HepG2 (cell line): ENCODE measurements around the gene TMEM184B. TPM values are rescaled to one million over a fixed set of nuclear protein-coding genes. Genes with fewer than 3 reads are reported as not detected.
A peak's percentile ranks its signal among the peaks of the same experiment; 100 is the strongest.

Source experiments
- AGO1 ChIP-seq: fragments of 200-400 bp; formaldehyde crosslinking; IDR thresholded peaks from 2 replicates; pipeline ENCODE4 v1.6.1; 2017; ENCODE audit warnings: mild to moderate bottlenecking, low read depth, low read length, moderate library complexity; ENCODE audit not compliant: poor library complexity, severe bottlenecking
- ATM ChIP-seq: fragments of 450-650 bp; IDR thresholded peaks from 2 replicates; pipeline ENCODE4 v1.7.1; 2017; ENCODE audit warnings: mild to moderate bottlenecking, borderline replicate concordance
- BORCS8-MEF2B ChIP-seq: sonication (generic); formaldehyde crosslinking; IDR thresholded peaks from 2 replicates; pipeline ENCODE4 v1.8.0; 2022; ENCODE audit warnings: mild to moderate bottlenecking, missing genetic modification reagents
- ERF ChIP-seq: IDR thresholded peaks from 2 replicates; pipeline ENCODE4 v1.6.1; 2018; ENCODE audit warnings: missing biosample characterization, missing genetic modification reagents
- FOXC1 ChIP-seq: sonication (generic); formaldehyde crosslinking; IDR thresholded peaks from 2 replicates; pipeline ENCODE4 v1.8.0; 2022; ENCODE audit warnings: mild to moderate bottlenecking, missing genetic modification reagents, borderline replicate concordance
- FUBP1 ChIP-seq: sonication (generic); formaldehyde crosslinking; IDR thresholded peaks from 2 replicates; pipeline ENCODE4 v1.5.1; 2020; ENCODE audit warnings: missing genetic modification reagents, mild to moderate bottlenecking, borderline replicate concordance
- IRX3 ChIP-seq: sonication (generic); formaldehyde crosslinking; IDR thresholded peaks from 2 replicates; pipeline ENCODE4 v1.8.1; 2023; ENCODE audit warnings: mild to moderate bottlenecking, low read depth, missing genetic modification reagents, borderline replicate concordance
- ISX ChIP-seq: sonication (generic); formaldehyde crosslinking; conservative IDR thresholded peaks from 2 replicates; pipeline ENCODE4 v1.5.0; 2020; ENCODE audit warnings: missing genetic modification reagents
- JDP2 ChIP-seq: sonication (generic); formaldehyde crosslinking; IDR thresholded peaks from 2 replicates; pipeline ENCODE4 v1.8.1; 2022; ENCODE audit warnings: missing genetic modification reagents, borderline replicate concordance
- NR0B2 ChIP-seq: sonication (generic); formaldehyde crosslinking; IDR thresholded peaks from 2 replicates; pipeline ENCODE4 v1.4.0; 2020; ENCODE audit warnings: mild to moderate bottlenecking, missing genetic modification reagents
- PHF20 ChIP-seq: sonication (generic); formaldehyde crosslinking; IDR thresholded peaks from 2 replicates; pipeline ENCODE4 v1.5.0; 2020; ENCODE audit warnings: mild to moderate bottlenecking, missing genetic modification reagents
- POLR2AphosphoS2 ChIP-seq: IDR thresholded peaks from 2 replicates; pipeline ENCODE4 v1.6.1; 2011; ENCODE audit warnings: low read depth, low read length, improper control_type of control experiment
- RBM39 ChIP-seq: fragments of 200-400 bp; formaldehyde crosslinking; IDR thresholded peaks from one replicate; pipeline ENCODE4 v1.6.1; 2018; ENCODE audit warnings: antibody characterized with exemption, mild to moderate bottlenecking, low read depth, low read length; ENCODE audit not compliant: poor library complexity, severe bottlenecking
- SALL1 ChIP-seq: sonication (generic); formaldehyde crosslinking; IDR thresholded peaks from 2 replicates; pipeline ENCODE4 v1.8.0; 2022; ENCODE audit warnings: mild to moderate bottlenecking, missing genetic modification reagents
- SAP130 ChIP-seq: IDR thresholded peaks from 2 replicates; pipeline ENCODE4 v1.6.1; 2016; ENCODE audit warnings: low read depth
- THYN1 ChIP-seq: sonication (generic); formaldehyde crosslinking; IDR thresholded peaks from 2 replicates; pipeline ENCODE4 v1.8.1; 2023; ENCODE audit warnings: low read depth, mild to moderate bottlenecking, moderate library complexity, missing genetic modification reagents, borderline replicate concordance
- YEATS2 ChIP-seq: sonication (generic); formaldehyde crosslinking; IDR thresholded peaks from 2 replicates; pipeline ENCODE4 v1.4.0; 2020; ENCODE audit warnings: missing genetic modification reagents, borderline replicate concordance
- ZNF124 ChIP-seq: sonication (generic); formaldehyde crosslinking; IDR thresholded peaks from 2 replicates; pipeline ENCODE4 v1.4.0; 2020; ENCODE audit warnings: missing genetic modification reagents
- ZNF251 ChIP-seq: sonication (generic); formaldehyde crosslinking; IDR thresholded peaks from 2 replicates; pipeline ENCODE4 v1.9.0; 2021; ENCODE audit warnings: mild to moderate bottlenecking, missing genetic modification reagents
- ZNF44 ChIP-seq: sonication (generic); formaldehyde crosslinking; IDR thresholded peaks from 2 replicates; pipeline ENCODE4 v1.5.1; 2020; ENCODE audit warnings: mild to moderate bottlenecking, missing genetic modification reagents
- ZNF589 ChIP-seq: sonication (generic); formaldehyde crosslinking; conservative IDR thresholded peaks from 2 replicates; pipeline ENCODE4 v1.8.0; 2022; ENCODE audit warnings: mild to moderate bottlenecking, moderate library complexity, missing genetic modification reagents
- ZNF644 ChIP-seq: IDR thresholded peaks from 2 replicates; pipeline ENCODE4 v1.6.1; 2016; ENCODE audit warnings: low read depth
- polyA plus RNA-seq, 8 experiments: library from polyadenylated mRNA; depleted of rRNA in 3 of 8; stranded (reverse) in 7 of 8; unstranded in 1 of 8; fragments of >200 nt; fragmentation: Illumina TruSeq in 4 of 8; extraction: Trizol in 4 of 8; gene quantifications; 2 replicates each; pipeline versions ENCODE4 v1.2.1 to v1.2.3, GENCODE V29; 2011 to 2016; ENCODE audit warnings: low read depth in 4 of 8, missing spikeins in 1 of 8, mixed read lengths in 1 of 8; ENCODE audit not compliant: insufficient read depth in 1 of 8
- total RNA-seq, 5 experiments: library from RNA; depleted of rRNA; stranded (reverse); fragments of >200 nt; fragmentation: Illumina TruSeq; extraction: Trizol; gene quantifications; 2 replicates each; pipeline ENCODE4 v1.2.3, GENCODE V29; 2016; ENCODE audit warnings: low read depth in 1 of 5
- TF ChIP-seq, protein P1 (sequence below): sonication (generic); formaldehyde crosslinking; IDR thresholded peaks from 2 replicates; pipeline ENCODE4 v1.4.0; 2020; ENCODE audit warnings: missing genetic modification reagents, borderline replicate concordance
- TF ChIP-seq, protein P2 (sequence below): sonication (generic); formaldehyde crosslinking; IDR thresholded peaks from 2 replicates; pipeline ENCODE4 v1.5.0; 2020; ENCODE audit warnings: missing genetic modification reagents, mild to moderate bottlenecking, borderline replicate concordance

Gene TMEM184B
- total and polyA plus RNA-seq, 2 of the 13 experiments (the other 11 are each of a cell fraction or from before 2014, with no cell fraction given) = 15.9 to 16.0 TPM

DNA sequence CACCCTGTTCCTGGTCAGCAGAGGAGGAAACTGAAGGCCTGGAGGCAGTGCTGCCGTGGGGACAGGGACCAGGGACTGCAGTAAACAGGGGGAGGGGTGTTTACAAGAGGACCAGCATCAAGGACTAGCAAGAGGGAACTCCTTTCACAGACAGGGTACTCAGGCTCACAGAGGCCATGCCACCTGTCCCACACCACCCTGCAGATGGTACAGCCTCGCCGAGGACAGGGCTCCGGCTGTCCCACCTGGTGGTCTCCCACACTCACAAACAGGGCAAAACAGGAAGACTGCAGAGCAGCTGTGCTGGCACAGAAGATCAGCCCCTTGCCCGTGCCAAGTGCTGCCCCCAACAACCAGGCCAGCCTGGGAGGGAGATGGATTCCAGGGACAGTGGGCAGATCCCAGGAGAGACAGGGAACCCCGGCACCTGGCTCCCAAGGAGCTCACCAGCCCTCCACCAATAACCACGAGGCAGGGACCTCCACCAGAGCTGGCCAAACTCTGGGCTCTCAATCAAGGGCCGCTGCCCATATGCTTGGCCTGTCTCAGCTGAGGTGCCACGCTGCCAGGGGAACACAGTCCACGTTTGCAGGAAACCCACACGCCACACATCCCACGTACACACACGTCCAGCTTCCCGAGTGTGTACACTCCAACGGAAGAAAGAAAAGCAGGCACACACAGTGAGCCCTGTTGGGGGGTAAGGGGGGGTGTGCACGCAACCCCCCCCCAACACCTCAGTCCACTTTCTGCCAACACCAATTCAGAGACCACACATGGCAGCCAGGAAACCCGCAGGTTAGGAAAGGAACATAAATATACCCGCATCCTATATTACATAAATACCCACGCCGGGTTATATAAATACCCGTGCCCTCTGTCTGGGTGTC is 42.4 kb upstream of the TMEM184B start (continued):
- no peak for TF ChIP-seq FUBP1 (CRISPR knock-in tag)
- TF ChIP-seq, protein P1, sequence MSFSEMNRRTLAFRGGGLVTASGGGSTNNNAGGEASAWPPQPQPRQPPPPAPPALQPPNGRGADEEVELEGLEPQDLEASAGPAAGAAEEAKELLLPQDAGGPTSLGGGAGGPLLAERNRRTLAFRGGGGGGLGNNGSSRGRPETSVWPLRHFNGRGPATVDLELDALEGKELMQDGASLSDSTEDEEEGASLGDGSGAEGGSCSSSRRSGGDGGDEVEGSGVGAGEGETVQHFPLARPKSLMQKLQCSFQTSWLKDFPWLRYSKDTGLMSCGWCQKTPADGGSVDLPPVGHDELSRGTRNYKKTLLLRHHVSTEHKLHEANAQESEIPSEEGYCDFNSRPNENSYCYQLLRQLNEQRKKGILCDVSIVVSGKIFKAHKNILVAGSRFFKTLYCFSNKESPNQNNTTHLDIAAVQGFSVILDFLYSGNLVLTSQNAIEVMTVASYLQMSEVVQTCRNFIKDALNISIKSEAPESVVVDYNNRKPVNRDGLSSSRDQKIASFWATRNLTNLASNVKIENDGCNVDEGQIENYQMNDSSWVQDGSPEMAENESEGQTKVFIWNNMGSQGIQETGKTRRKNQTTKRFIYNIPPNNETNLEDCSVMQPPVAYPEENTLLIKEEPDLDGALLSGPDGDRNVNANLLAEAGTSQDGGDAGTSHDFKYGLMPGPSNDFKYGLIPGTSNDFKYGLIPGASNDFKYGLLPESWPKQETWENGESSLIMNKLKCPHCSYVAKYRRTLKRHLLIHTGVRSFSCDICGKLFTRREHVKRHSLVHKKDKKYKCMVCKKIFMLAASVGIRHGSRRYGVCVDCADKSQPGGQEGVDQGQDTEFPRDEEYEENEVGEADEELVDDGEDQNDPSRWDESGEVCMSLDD (CRISPR knock-in tag) = no peak
- no peak for TF ChIP-seq RBM39
- TF ChIP-seq PHF20 (CRISPR knock-in tag) = 0 out of 2 replicates have a peak, but pooled peaks have one; percentile 41
- no peak for TF ChIP-seq YEATS2 (CRISPR knock-in tag)
- no peak for TF ChIP-seq ZNF589
- no peak for TF ChIP-seq AGO1
- no peak for TF ChIP-seq BORCS8-MEF2B (CRISPR knock-in tag)
- TF ChIP-seq ERF = 0 out of 2 replicates have a peak, but pooled peaks have one; percentile 20
- 0 out of 2 replicates have a peak, but pooled peaks have one; percentile 44 for TF ChIP-seq SALL1
- TF ChIP-seq ZNF44 = no peak
- peak; percentile 35; the same call in 1 of the 2 replicates for TF ChIP-seq FOXC1
- no peak for TF ChIP-seq IRX3 (CRISPR knock-in tag)
- TF ChIP-seq ATM = no peak
- no peak for TF ChIP-seq POLR2AphosphoS2
- TF ChIP-seq, protein P2, sequence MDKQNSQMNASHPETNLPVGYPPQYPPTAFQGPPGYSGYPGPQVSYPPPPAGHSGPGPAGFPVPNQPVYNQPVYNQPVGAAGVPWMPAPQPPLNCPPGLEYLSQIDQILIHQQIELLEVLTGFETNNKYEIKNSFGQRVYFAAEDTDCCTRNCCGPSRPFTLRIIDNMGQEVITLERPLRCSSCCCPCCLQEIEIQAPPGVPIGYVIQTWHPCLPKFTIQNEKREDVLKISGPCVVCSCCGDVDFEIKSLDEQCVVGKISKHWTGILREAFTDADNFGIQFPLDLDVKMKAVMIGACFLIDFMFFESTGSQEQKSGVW (CRISPR knock-in tag) = no peak
- no peak for TF ChIP-seq THYN1 (CRISPR knock-in tag)
- TF ChIP-seq NR0B2 (CRISPR knock-in tag) = no peak
- TF ChIP-seq SAP130 (CRISPR knock-in tag) = peak; percentile 59; the same call in 1 of the 2 replicates
- TF ChIP-seq ZNF251 (CRISPR knock-in tag) = no peak
- TF ChIP-seq ISX (CRISPR knock-in tag) = no peak
- no peak for TF ChIP-seq JDP2 (CRISPR knock-in tag)
- no peak for TF ChIP-seq ZNF644 (CRISPR knock-in tag)
- no peak for TF ChIP-seq ZNF124
